ENCODE results near the gene WNT2. TPM values are rescaled to one million over a fixed set of nuclear protein-coding genes. Genes with fewer than 3 reads are reported as not detected.

WNT2 gene
- not detected in 2 replicates for total RNA-seq (2014; rRNA removed; shearing (Covaris generic))

DNA sequence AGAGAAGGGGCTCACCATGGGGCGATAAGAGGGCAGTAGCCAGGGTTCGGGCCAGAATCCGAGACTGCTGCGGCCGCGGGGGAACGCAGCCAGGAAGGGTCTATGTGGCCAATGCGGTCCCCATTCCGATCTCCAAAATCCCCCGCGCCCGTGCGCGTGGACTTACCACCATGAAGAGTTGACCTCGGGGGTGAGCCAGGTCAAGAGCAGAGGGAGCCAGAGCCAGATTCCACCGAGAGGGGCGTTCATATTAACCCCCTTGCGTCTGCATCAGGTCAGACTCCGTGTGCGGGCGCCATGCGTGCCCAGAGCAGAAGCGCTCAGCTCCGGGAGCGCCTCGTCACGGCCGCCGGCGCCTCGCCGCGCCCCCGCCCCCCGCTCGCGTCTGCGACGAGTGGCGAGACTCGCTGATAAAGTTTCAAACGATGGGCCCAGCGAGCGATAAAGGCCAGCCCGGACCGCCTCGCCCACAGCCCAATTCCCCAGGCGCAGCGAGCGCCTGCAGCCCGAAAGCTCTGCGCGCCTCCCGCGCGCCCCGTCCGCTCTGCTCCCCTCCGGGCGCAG lies at the start of gene WNT2:
Gene WNT2 (minus strand): TSS at position 318 of the 564 bp plus-strand sequence. CDS start 69 bp downstream, at position 249.
- no peak for DNase-seq (ENCODE audit: low spot score)

- DNase-seq (ENCODE audit: low spot score), result no peak
These were observed 49.2 kb upstream of the WNT2 start for GRCh38 chr7:117372073-117372472.

- DNase-seq (ENCODE audit: low spot score), result no peak
These were observed 41.7 kb upstream of the WNT2 start for GRCh38 chr7:117364339-117365080.

GRCh38 chr7:117362294-117362888 lies 39.5 kb upstream of the WNT2 start:
- no peak for DNase-seq (ENCODE audit: low spot score)

- no peak for DNase-seq (ENCODE audit: low spot score)
These were observed 27.2 kb upstream of the WNT2 start for GRCh38 chr7:117350027-117350426.

DNA sequence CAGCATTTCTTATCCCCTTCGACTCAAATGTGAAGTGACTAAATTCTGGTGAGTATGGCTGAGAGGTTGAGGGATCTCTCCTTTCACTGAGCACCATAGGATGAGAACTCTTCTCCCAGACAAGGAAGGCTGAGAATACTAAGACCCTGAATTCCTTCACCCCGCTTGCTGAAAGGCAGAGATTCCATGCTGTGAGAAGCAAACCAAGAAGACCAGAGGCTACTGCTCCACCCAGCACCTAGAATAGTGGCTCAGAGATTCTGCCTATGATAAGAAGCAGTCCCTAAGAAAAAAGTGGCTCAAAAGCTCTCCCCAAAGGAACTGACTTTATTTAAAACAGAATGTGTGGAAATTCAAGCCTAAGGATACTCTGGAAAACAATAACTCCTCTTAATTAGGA lies 26.7 kb upstream of the WNT2 start:
- DNase-seq (ENCODE audit: low spot score), result no peak

DNA sequence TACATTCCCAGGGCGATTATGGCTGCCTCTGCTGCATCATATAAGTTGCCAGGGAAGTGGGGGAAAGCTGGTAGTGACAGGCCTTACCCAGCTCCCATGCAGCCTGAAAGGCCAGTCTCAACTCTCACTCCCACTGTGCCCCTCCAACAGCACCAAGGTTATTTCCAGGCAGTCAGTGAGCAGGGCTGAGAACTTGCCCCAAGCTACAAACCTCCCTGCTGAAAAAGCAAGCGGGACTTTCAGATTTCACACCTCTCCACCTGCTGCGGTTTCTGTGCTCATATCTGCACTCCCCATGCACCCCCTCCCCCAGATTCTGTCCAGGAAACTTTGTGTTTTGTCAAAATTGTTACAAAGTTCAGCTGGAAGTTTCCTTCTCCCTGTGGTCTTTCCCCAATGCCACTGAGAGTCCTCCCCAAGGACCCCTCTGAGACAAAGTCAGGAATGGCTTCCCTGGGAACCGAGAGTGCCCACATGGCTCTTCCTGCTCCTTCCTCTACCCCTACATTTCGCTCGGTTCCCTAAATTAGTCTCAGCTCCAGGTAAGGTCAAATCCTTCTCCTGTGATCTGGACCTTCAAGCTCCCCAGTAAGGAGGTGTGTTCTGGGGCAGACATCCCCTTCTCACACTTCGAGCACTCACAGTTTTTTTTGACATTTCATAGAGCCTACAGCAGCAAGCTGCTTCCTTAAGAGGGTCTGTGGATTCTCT lies 25.3 kb upstream of the WNT2 start:
- no peak for DNase-seq (ENCODE audit: low spot score)

- no peak for DNase-seq (ENCODE audit: low spot score)
These were observed 24.6 kb upstream of the WNT2 start for GRCh38 chr7:117347480-117347879.

GRCh38 chr7:117346161-117346560 lies 23.3 kb upstream of the WNT2 start:
- no peak for DNase-seq (ENCODE audit: low spot score)

DNA sequence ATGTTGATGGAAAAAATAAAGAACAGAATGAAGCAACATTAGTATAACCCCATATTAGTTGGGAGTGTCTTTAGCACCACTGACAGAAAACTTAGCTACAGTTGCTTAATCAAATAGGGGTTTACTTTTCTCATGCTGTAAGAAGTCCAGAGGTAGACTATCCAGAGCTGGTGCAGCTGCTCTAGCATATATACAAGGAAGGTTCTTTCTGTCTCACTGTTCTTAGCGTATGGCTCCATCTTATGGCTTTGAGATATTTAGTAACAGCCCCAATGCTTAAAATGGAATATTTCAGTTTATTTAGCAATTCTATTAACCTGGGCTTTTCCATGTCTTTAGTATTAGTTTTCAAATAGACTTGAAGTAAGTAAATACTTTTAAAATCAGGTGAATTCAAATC lies 15.2 kb upstream of the WNT2 start:
- DNase-seq (ENCODE audit: low spot score), result no peak

- DNase-seq (ENCODE audit: low spot score), result no peak
These were observed 10.3 kb upstream of the WNT2 start for GRCh38 chr7:117333168-117333567.

DNA sequence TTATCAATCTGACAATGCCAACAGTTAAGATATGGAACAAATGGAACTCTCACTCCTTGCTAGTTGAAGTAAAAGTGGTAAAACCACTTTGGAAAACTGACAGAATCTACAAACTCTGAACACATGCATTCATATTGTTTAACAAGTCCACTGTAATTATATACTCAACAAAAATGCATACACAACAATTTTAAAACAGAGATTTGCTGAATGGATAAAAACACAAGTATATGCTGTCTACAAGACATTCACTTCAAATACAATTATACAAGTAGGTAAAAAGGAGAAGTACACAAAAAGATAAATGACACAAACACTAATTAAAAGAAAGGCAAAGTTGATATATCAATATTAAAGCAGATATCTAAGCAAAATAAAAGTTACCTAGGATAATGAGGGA lies 9.2 kb upstream of the WNT2 start:
- DNase-seq (ENCODE audit: low spot score), result no peak

- DNase-seq (ENCODE audit: low spot score), result no peak
These were observed 3.0 kb upstream of the WNT2 start for GRCh38 chr7:117325836-117326235.

- no peak for DNase-seq (ENCODE audit: low spot score)
These were observed 2.1 kb upstream of the WNT2 start for GRCh38 chr7:117324960-117325359.

GRCh38 chr7:117323851-117324711 lies 1.2 kb upstream of the WNT2 start:
- DNase-seq (ENCODE audit: low spot score), result no peak

DNA sequence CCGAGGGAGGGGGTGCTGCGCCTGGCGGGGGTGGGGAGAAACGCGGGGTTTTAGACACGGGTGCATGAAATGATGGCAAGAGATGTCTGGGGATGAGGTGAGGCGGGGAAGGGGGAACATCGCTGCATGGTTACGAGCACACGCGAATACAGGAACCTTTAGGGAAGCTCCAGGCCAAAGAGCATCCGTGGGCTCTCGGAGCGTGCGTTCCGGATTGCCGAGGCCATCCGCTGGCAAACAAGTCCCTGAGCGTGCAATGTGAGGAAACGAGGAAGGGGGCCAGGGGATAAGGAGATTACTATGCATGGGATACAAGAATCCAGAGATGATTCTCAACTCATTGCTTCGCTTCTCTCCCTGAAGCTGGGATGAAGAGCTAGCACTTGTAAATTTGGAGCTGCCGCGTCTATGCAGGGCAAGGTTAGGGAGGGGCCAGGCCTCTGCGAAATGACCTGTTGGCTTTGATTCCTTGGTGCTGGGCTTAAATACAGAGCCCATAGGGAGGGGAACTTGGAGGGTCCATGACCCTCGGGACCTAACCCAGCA lies 520 bp upstream of the WNT2 start:
- DNase-seq (ENCODE audit: low spot score), result no peak

DNA sequence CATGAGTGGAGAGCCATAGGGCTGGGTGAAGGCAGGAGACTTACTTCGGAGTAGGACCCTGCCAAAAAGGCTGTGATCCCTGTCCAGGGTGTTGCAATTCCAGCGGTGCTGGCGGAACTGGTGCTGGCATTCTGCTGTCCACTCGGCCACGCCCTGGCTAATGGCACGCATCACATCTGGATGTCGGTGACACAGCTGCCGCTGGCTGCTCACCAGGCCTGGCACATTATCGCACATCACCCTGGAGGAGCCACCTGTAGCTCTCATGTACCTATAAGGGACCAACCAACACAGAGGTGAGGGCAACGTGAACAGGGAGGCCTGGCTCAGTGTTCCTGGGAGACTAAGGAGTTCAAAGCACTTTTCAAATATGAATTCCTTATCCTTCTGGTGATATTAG lies 2.3 kb downstream of the WNT2 start:
- no peak for DNase-seq (ENCODE audit: low spot score)

- no peak for DNase-seq (ENCODE audit: low spot score)
These were observed 3.7 kb downstream of the WNT2 start for GRCh38 chr7:117319181-117319580.

DNA sequence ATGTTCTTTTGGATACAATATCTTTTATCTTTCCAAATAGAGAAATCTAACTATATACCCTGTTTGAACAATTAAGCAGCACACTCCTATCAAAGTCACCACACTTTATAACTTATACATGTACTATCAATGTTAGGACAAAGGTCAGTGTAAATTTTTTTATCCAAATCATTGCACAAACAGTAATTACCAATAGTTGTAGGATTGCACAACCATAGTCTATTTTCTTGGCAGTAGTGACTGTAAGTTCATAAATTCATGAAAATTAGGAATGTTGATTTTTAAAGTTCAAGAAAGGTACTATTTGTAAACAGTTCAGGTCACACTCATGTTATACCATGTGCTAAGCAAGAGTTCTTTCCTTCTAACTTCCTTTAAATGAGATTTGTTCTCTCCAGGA lies 9.3 kb downstream of the WNT2 start:
- DNase-seq (ENCODE audit: low spot score), result no peak

DNA sequence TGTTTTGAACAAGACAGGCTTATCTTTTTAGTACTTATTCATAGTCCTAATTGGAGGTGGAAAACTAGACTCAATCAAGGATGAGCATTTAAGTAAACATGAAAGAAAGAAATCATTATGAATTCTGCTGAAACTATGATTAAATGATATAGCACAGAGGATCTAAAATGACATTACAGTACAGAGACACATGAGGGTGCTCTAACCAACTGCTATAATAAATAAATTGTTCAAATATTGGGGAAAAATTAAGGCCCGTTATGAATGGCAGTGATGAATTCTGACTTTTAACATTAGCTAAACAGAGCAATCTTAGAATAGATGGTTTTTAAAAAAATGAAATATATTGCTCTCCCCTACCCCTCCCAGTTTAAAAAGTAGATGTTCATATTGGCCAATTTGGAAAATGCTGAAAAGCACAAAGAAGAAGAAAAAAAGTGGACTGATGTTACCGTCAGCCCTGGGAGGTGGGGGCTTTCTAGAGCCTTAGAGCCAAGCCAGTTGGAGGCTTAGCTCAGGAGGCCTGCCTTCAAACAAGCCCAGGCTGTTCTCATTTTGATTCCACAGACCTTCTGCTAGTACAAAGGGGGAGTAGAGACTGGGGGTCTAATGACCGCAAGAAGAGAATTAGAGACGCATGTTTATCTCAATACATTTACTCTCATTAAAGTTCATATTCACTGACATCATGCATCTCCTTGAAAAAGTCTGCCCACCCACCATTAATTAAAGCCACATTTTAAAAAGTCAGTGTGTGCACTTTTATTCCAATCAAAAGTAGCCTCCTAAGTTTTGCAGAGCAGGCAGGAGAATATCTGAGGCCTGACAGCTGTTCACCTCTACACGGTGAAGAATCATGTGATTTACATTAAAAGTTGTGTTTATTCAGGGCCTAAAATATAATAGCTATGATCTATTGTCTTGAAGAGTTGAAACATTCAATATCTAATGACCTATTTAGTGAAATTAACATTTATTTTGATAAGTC lies 10.0 kb downstream of the WNT2 start:
- DNase-seq (ENCODE audit: low spot score), result no peak
